Ovary (tissue), 3 donors: Measurements from ENCODE around the gene ACSL3.

Source experiments
- EP300 ChIP-seq: sonication (generic); formaldehyde crosslinking; IDR thresholded peaks from one replicate; pipeline ENCODE4 v1.6.1; 2017; ENCODE audit warnings: antibody characterized with exemption
- TF ChIP-seq, protein P1 (sequence below), 3 donors: fragments of 450-650 bp in 2 of 3; fragments of 200-600 bp in 1 of 3; IDR thresholded peaks; one replicate each; pipeline versions ENCODE4 v1.5.1 to v1.8.0; 2016 to 2022; ENCODE audit warnings: antibody characterized with exemption in 3 of 3, mild to moderate bottlenecking in 1 of 3
- donor health status: DM: no; HTN: no; CAD: no.

DNA sequence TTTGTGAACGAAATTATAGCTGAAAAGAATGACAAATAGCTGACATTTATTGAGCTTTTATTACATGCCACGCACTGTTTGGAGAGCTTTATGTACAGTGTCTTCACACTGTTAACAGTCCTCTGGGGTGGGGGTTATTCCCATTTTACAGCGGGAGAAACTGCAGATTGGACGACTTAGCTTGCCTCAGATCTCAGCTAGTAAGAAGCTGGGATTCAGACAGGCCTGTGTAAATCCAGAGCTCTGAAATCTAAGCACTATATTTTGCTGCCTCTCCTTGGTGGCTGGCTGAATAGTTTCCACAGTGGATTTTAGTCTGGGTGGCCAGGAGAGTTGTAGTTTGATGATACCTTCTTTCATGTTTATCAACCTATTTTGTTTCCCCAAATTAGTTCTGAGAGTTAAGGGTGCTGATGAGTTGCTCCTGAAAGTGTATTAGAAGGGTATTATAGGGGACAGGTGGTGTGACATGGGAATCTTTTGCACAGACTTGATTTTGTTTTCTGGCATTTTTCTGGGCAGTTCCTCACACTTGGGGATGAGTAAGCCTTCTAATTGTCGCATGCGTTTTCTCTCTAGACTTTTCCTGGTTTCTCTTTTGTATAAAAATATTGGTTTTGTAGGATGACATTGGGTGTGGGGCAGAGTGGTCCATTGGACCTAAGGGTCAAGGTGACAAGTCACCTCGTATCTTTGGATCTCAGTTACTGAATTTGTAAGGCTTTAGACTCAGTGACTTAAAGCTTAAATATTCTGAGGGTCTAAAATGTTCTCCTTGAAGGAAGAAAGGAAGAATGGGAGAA, 1.5 kb downstream of the ACSL3 start:
- TF ChIP-seq, protein P1, sequence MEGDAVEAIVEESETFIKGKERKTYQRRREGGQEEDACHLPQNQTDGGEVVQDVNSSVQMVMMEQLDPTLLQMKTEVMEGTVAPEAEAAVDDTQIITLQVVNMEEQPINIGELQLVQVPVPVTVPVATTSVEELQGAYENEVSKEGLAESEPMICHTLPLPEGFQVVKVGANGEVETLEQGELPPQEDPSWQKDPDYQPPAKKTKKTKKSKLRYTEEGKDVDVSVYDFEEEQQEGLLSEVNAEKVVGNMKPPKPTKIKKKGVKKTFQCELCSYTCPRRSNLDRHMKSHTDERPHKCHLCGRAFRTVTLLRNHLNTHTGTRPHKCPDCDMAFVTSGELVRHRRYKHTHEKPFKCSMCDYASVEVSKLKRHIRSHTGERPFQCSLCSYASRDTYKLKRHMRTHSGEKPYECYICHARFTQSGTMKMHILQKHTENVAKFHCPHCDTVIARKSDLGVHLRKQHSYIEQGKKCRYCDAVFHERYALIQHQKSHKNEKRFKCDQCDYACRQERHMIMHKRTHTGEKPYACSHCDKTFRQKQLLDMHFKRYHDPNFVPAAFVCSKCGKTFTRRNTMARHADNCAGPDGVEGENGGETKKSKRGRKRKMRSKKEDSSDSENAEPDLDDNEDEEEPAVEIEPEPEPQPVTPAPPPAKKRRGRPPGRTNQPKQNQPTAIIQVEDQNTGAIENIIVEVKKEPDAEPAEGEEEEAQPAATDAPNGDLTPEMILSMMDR (IDR thresholded peaks at IDR 0.05), result no peak
- no peak for TF ChIP-seq EP300
